MCF 10A (cell line): ENCODE measurements around the gene SLC24A3. TPM values are rescaled to one million over a fixed set of nuclear protein-coding genes. Genes with fewer than 3 reads are reported as not detected.

Source experiments
- BruUV-seq: library from RNA; stranded (reverse); fragments of 400-500 nt; replicated peaks from 2 replicates; lab custom pipeline; 2021; lab: Mats Ljungman, UMichigan
- CTCF ChIA-PET: fragments of 300-600 bp; sonication (Branson Sonifier 250); formaldehyde crosslinking; extraction: SDS; loops from one replicate; lab custom pipeline; 2021; ENCODE audit warnings: antibody characterized with exemption, inconsistent platforms; lab: Yijun Ruan, JAX
- POLR2A ChIA-PET: fragments of 300-600, 350-650 bp; sonication (Branson Sonifier 250); formaldehyde crosslinking; extraction: SDS; loops from one replicate; lab custom pipeline; 2020; ENCODE audit warnings: antibody characterized with exemption, inconsistent platforms; lab: Yijun Ruan, JAX
- DNase-seq: peaks from one replicate; pipeline ENCODE4 v3.0.0-alpha.2; 2018; ENCODE audit not compliant: unreplicated experiment
- H3K27ac Mint-ChIP-seq: one replicate; pipeline ENCODE4 v1.8.0; 2022; ENCODE audit warnings: mild to moderate bottlenecking, low read depth, mixed read lengths; ENCODE audit not compliant: unreplicated experiment
- H3K27me3 Mint-ChIP-seq: one replicate; pipeline ENCODE4 v1.8.0; 2022; ENCODE audit warnings: mixed read lengths; ENCODE audit not compliant: insufficient read depth, unreplicated experiment
- H3K36me3 Mint-ChIP-seq: one replicate; pipeline ENCODE4 v1.8.0; 2022; ENCODE audit warnings: mild to moderate bottlenecking, moderate library complexity, mixed read lengths; ENCODE audit not compliant: insufficient read depth, unreplicated experiment
- H3K4me1 Mint-ChIP-seq: one replicate; pipeline ENCODE4 v1.8.0; 2022; ENCODE audit warnings: mixed read lengths; ENCODE audit not compliant: insufficient read depth, unreplicated experiment
- H3K4me3 Mint-ChIP-seq: one replicate; pipeline ENCODE4 v1.8.0; 2022; ENCODE audit warnings: mild to moderate bottlenecking, moderate library complexity, mixed read lengths; ENCODE audit not compliant: unreplicated experiment
- H3K9me3 Mint-ChIP-seq: one replicate; pipeline ENCODE4 v1.8.0; 2022; ENCODE audit warnings: mixed read lengths; ENCODE audit not compliant: unreplicated experiment
- intact Hi-C: fragments of 100-400 bp; cut with micrococcal nuclease; formaldehyde crosslinking; loops from 2 replicates; pipeline ENCODE4 v1.14.1; 2022
- total RNA-seq: library from RNA; stranded (reverse); gene quantifications from 2 replicates; pipeline ENCODE4 v1.2.3, GENCODE V29; 2022
- TF ChIP-seq, protein P1 (sequence below): fragments of 200-600 bp; IDR thresholded peaks from one replicate; pipeline ENCODE4 v1.8.0; 2022; ENCODE audit warnings: antibody characterized with exemption, mild to moderate bottlenecking; ENCODE audit not compliant: unreplicated experiment

SLC24A3 gene
- total RNA-seq, 1 experiment from 2014 or later = not detected

DNA sequence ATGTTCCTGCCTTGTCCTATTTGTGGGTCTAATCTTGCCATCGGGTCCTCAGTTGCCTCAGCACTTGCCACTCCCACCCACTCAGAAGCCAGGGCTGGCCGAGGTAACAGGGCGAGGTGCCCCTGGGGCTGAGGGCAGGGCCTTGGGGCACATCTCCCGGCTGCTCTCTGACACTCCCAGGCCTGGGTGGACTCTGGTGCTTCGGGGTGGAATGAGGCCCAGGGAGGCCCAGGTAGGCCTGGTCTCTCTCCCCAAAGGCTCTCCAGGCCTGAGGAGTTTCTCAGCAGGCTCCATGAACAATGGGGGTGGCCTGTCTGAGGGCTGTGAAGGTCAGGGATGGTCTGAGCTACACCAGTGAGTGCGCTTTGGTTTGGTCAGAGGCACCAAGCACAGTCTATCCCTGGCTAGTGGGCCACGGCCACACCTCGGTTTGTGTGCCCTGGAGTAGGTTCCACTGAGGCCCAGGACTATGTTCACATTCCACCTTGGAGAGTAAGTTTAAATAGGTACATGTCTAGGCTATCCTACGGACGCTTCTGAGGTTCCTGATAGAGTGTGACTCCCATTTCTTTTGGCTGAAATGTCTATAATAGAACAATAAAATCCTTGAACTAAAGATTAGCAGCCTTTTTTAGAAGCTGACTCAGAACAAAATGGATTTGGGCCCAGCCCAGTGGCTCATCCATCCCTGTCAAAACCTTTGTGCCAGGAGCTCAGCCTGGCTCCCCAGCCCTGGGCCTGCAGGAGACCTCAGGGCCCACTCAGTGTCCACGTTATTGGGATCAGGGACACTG lies 78.8 kb downstream of the SLC24A3 start:
- CTCF ChIA-PET = interaction anchor here (0.7 to 0.8 kb wide), 2 partner anchors 85 to 233 kb away, joined by 3 to 5 read pairs; no protein-coding TSS in a partner anchor
- DNase-seq = no peak
- POLR2A ChIA-PET = no interaction called here
- no TSS peak for BruUV-seq
- Mint-ChIP-seq H3K4me3 (no peak overlapping the region), H3K36me3 (no peaks in the 10 kb centered on the region), H3K27ac (no peak overlapping the region), H3K27me3 (no peaks in the 10 kb centered on the region), H3K4me1 (no peaks in the 10 kb centered on the region), H3K9me3 (peaks cover 11% of the 10 kb centered on the region)
- TF ChIP-seq, protein P1, sequence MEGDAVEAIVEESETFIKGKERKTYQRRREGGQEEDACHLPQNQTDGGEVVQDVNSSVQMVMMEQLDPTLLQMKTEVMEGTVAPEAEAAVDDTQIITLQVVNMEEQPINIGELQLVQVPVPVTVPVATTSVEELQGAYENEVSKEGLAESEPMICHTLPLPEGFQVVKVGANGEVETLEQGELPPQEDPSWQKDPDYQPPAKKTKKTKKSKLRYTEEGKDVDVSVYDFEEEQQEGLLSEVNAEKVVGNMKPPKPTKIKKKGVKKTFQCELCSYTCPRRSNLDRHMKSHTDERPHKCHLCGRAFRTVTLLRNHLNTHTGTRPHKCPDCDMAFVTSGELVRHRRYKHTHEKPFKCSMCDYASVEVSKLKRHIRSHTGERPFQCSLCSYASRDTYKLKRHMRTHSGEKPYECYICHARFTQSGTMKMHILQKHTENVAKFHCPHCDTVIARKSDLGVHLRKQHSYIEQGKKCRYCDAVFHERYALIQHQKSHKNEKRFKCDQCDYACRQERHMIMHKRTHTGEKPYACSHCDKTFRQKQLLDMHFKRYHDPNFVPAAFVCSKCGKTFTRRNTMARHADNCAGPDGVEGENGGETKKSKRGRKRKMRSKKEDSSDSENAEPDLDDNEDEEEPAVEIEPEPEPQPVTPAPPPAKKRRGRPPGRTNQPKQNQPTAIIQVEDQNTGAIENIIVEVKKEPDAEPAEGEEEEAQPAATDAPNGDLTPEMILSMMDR = no peak
- intact Hi-C loops = no loop called here

DNA sequence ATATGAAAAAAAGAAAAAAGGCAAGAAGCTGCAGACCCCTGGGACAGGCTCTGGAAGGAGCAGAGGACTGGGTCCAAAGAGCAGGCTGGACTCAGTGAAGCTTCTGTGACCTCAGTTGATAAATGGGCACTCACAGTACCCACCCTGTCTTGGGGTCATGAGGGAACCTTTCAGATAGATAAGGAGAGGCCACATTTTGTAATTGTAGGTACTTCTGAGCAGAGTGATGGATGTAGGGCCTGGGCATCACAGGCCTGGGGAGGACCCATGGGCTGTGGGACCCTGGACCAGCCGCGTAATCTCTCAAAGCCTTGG lies 79.3 kb downstream of the SLC24A3 start:
- intact Hi-C loops = no loop called here
- Mint-ChIP-seq H3K4me3 (no peak overlapping the region), H3K27ac (no peak overlapping the region), H3K9me3 (peaks cover 11% of the 10 kb centered on the region), H3K36me3 (no peaks in the 10 kb centered on the region), H3K27me3 (no peaks in the 10 kb centered on the region), H3K4me1 (no peaks in the 10 kb centered on the region)
- POLR2A ChIA-PET = no interaction called here
- no TSS peak for BruUV-seq
- no peak for DNase-seq
- TF ChIP-seq, protein P1 = no peak
- CTCF ChIA-PET = no interaction called here

DNA sequence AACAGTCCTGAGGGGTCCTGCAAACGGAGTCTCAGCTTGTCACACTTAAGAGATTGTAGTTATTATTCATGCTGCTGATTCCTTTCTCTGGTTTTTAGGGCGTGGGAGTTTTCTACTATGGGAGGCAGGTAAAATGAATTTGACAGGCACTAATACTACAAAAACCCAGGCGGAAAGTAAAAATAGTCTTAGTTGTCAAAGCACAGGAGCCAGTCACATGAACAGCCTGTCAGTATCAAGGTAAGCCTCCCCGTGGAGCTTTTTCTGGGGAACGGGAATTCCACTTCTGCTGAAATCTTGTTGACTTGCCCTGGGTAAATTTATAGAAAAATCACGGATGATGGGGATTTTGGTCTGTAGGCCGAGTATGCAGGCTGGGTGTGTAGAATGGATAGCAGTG lies 79.8 kb downstream of the SLC24A3 start:
- Mint-ChIP-seq H3K27me3 (no peaks in the 10 kb centered on the region), H3K36me3 (no peaks in the 10 kb centered on the region), H3K4me3 (no peak overlapping the region), H3K27ac (no peak overlapping the region), H3K4me1 (no peaks in the 10 kb centered on the region), H3K9me3 (peaks cover 11% of the 10 kb centered on the region)
- ChIA-PET POLR2A (no interaction called here), CTCF (no interaction called here)
- TF ChIP-seq, protein P1 = no peak
- intact Hi-C loops = no loop called here
- DNase-seq = no peak
- BruUV-seq = no TSS peak

DNA sequence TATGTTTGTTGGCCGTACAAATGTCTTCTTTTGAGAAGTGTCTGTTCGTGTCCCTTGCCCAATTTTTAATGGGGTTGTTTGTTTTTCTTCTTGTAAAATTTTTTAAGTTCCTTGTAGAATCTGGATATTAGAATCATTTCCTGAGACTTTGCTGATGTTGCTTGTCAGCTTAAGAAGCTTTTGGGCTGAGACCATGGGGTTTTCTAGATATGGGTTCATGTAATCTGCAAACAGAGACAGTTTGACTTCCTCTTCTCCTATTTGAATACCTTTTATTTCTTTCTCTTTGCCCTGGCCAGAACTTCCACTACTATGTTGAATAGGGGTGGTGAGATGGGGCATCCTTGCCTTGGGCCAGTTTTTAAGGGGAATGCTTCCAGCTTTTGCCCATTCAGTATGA lies 82.6 kb downstream of the SLC24A3 start:
- Mint-ChIP-seq H3K27ac (no peak overlapping the region), H3K4me3 (no peak overlapping the region), H3K9me3 (peaks cover 11% of the 10 kb centered on the region), H3K4me1 (no peaks in the 10 kb centered on the region), H3K36me3 (no peaks in the 10 kb centered on the region), H3K27me3 (no peaks in the 10 kb centered on the region)
- no peak for DNase-seq
- POLR2A ChIA-PET = no interaction called here
- intact Hi-C loops = no loop called here
- CTCF ChIA-PET = no interaction called here
- no TSS peak for BruUV-seq
- TF ChIP-seq, protein P1 = no peak
